NT2/D1 (cell line): ENCODE results near the gene CRTC1.

Experiments used
- DNase-seq: peaks from one replicate; pipeline ENCODE4 v3.0.0-alpha.2; 2011; ENCODE audit warnings: low read depth, low spot score
- H3K27me3 ChIP-seq: 2 replicates; pipeline ENCODE4 v1.6.0; 2011; ENCODE audit warnings: mild to moderate bottlenecking; ENCODE audit not compliant: insufficient read length, insufficient read depth
- H3K36me3 ChIP-seq: 2 replicates; pipeline ENCODE4 v1.6.1; 2011; ENCODE audit warnings: mild to moderate bottlenecking, low read length, mixed read lengths; ENCODE audit not compliant: insufficient read depth, insufficient read length
- H3K4me1 ChIP-seq: 2 replicates; pipeline ENCODE4 v1.5.1; 2011; ENCODE audit not compliant: insufficient read depth, insufficient read length
- H3K4me3 ChIP-seq: 2 replicates; pipeline ENCODE4 v1.5.1; 2011; ENCODE audit warnings: low read depth; ENCODE audit not compliant: insufficient read length
- H3K9ac ChIP-seq: 2 replicates; pipeline ENCODE4 v1.6.0; 2011; ENCODE audit warnings: low read depth; ENCODE audit not compliant: insufficient read length
- H3K9me3 ChIP-seq: 2 replicates; pipeline ENCODE4 v1.5.1; 2011; ENCODE audit warnings: mild to moderate bottlenecking, low read length; ENCODE audit not compliant: insufficient read depth
- SUZ12 ChIP-seq: IDR thresholded peaks from 2 replicates; pipeline ENCODE4 v1.6.1; 2011; ENCODE audit not compliant: insufficient read length, insufficient read depth; ENCODE audit errors: extremely low read depth
- YY1 ChIP-seq: IDR thresholded peaks from 2 replicates; pipeline ENCODE4 v1.6.1; 2011; ENCODE audit not compliant: insufficient read length, insufficient read depth
- ZNF274 ChIP-seq: IDR thresholded peaks from 2 replicates; pipeline ENCODE4 v1.6.1; 2011; ENCODE audit warnings: mild to moderate bottlenecking, low read depth, low read length

CRTC1 gene

GRCh38 chr19:18768046-18768771 is 84.7 kb downstream of the CRTC1 start:
- no peaks in the 10 kb centered on the region for H3K9me3 ChIP-seq
- peaks cover 14% of the 10 kb centered on the region for H3K4me1 ChIP-seq
- DNase-seq, result no peak
- peak overlapping the region; percentile 62 for H3K9ac ChIP-seq
- no peak for TF ChIP-seq YY1
- no peak for TF ChIP-seq SUZ12
- TF ChIP-seq ZNF274, result no peak
- no peak overlapping the region for H3K4me3 ChIP-seq
- peaks cover 20% of the 10 kb centered on the region for H3K27me3 ChIP-seq
- no peaks in the 10 kb centered on the region for H3K36me3 ChIP-seq

GRCh38 chr19:18768997-18769891 is 85.8 kb downstream of the CRTC1 start:
- DNase-seq, result no peak
- Histone ChIP-seq H3K36me3 (no peaks in the 10 kb centered on the region), H3K27me3 (peaks cover 15% of the 10 kb centered on the region), H3K9ac (no peak overlapping the region), H3K9me3 (no peaks in the 10 kb centered on the region), H3K4me1 (peaks cover 17% of the 10 kb centered on the region), H3K4me3 (no peak overlapping the region)
- TF ChIP-seq ZNF274, result no peak
- TF ChIP-seq SUZ12, result no peak
- TF ChIP-seq YY1, result no peak

GRCh38 chr19:18769989-18770528 is 86.6 kb downstream of the CRTC1 start:
- H3K36me3 ChIP-seq, result no peaks in the 10 kb centered on the region
- no peak for DNase-seq
- TF ChIP-seq SUZ12, result no peak
- TF ChIP-seq YY1, result no peak
- TF ChIP-seq ZNF274, result no peak

DNA sequence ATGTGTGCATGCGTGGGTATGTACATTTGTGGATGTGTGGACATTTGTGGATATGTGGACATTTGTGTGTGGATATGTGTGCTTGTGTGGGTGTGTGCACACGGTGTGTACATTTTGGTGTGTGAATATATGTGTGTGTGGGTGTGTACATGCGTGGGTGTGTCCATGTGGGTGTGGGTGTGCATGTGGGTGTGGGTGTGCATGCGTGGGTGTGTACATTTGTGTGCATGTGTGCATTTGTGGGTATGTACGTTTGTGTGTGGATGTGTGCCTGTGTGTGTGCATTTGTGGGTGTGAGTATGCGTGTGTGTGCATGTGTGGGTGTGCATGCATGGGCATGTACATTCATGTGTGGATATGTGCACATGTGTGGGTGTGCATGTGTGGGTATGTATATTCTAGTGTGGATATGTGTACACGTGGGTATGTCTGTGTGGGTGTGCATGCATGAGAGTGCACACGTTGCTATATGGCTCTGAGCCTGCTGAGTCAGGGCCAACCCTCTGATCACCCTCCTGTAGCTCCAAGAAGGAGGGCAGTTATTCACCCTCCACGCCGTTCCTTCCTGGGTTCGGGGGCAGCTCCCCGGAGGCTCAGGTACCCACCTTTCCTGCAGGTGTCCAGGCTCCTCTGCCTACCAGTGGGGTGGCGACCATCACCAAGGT is 87.3 kb downstream of the CRTC1 start:
- no peaks in the 10 kb centered on the region for H3K9me3 ChIP-seq
- H3K4me1 ChIP-seq, result peaks cover 21% of the 10 kb centered on the region
- peaks cover 19% of the 10 kb centered on the region for H3K27me3 ChIP-seq
- H3K9ac ChIP-seq, result no peak overlapping the region
- no peaks in the 10 kb centered on the region for H3K36me3 ChIP-seq
- TF ChIP-seq ZNF274, result no peak
- no peak for TF ChIP-seq YY1
- TF ChIP-seq SUZ12, result no peak
- no peak for DNase-seq
- no peak overlapping the region for H3K4me3 ChIP-seq

More at GRCh38 chr19:18769989-18770528, 86.6 kb downstream of the CRTC1 start:
- Histone ChIP-seq H3K4me1 (peaks cover 20% of the 10 kb centered on the region), H3K9ac (no peak overlapping the region), H3K9me3 (no peaks in the 10 kb centered on the region), H3K27me3 (peaks cover 19% of the 10 kb centered on the region), H3K4me3 (no peak overlapping the region)

- Histone ChIP-seq H3K27me3 (peaks cover 19% of the 10 kb centered on the region), H3K4me3 (no peak overlapping the region), H3K9ac (no peak overlapping the region), H3K36me3 (no peaks in the 10 kb centered on the region), H3K9me3 (no peaks in the 10 kb centered on the region), H3K4me1 (peaks cover 29% of the 10 kb centered on the region)
- DNase-seq, result no peak
- no peak for TF ChIP-seq SUZ12
- TF ChIP-seq YY1, result no peak
- TF ChIP-seq ZNF274, result no peak
These were observed 88.1 kb downstream of the CRTC1 start for GRCh38 chr19:18771328-18772242.
